ENCODE data around the gene PHF13. TPM values are rescaled to one million over a fixed set of nuclear protein-coding genes. Genes with fewer than 3 reads are reported as not detected.

The PHF13 gene
- total and polyA plus RNA-seq, 2 of the 4 experiments (the other 2 are of a cell fraction): 7.3 to 9.8 TPM

- peaks cover 11 to 33% of the 10 kb centered on the region in 2 experiments for H3K79me1 ChIP-seq (ENCODE audit: low read depth in 1 of 2, low read length in 2 of 2)
- no peak overlapping the region for H3K18ac ChIP-seq (ENCODE audit: low read depth, low read length)
- DNase-seq: no peak
- no peak for TF ChIP-seq BHLHE40 (IDR thresholded peaks at IDR 0.05; ENCODE audit: low read depth, low read length)
- TF ChIP-seq RFX5 (IDR thresholded peaks at IDR 0.05; ENCODE audit: low read depth, low read length): no peak
- TF ChIP-seq RCOR1 (IDR thresholded peaks at IDR 0.05; ENCODE audit: insufficient replicate concordance, low read length): no peak
- TF ChIP-seq ELK1 (IDR thresholded peaks at IDR 0.05; ENCODE audit: borderline replicate concordance, low read depth, low read length): no peak
- no peak for TF ChIP-seq POLR2A (IDR thresholded peaks at IDR 0.05; ENCODE audit: low read depth, low read length)
- no peak for TF ChIP-seq MAZ (IDR thresholded peaks at IDR 0.05; ENCODE audit: borderline replicate concordance, low read depth, low read length)
- TF ChIP-seq USF2 (IDR thresholded peaks at IDR 0.05; ENCODE audit: low read depth, low read length): no peak
- no peak for TF ChIP-seq FOS (IDR thresholded peaks at IDR 0.05; ENCODE audit: low read depth, low read length)
- no peak for TF ChIP-seq CEBPB (IDR thresholded peaks at IDR 0.05; ENCODE audit: low read depth, low read length)
- TF ChIP-seq SMC3 (IDR thresholded peaks at IDR 0.05; ENCODE audit: low read depth, low read length): no peak
- no peak for TF ChIP-seq NFE2L2 (IDR thresholded peaks at IDR 0.05; ENCODE audit: low read depth, low read length)
- no peak overlapping the region for H4K91ac ChIP-seq (ENCODE audit: insufficient read depth, low read depth, low read length)
- H3K56ac ChIP-seq (ENCODE audit: extremely low read depth, insufficient read depth, low read length): no peak overlapping the region
- H3K4me2 ChIP-seq (ENCODE audit: low read depth, low read length): no peak overlapping the region
- no peak overlapping the region for H4K5ac ChIP-seq (ENCODE audit: low read depth, low read length)
- no peaks in the 10 kb centered on the region for H3K9me3 ChIP-seq (ENCODE audit: control insufficient read depth, insufficient read depth, low read length)
- H2AFZ ChIP-seq (replicated peaks; ENCODE audit: low read length, poor library complexity): no peak overlapping the region
- no CpG with 5 or more reads among the region's 5 CpGs for WGBS, 2 experiments (ENCODE audit: extremely low coverage in 2 of 2, insufficient read length in 1 of 2)
- no peaks in the 10 kb centered on the region for H3K27me3 ChIP-seq (ENCODE audit: control insufficient read depth, insufficient read depth, low read length)
- no peak overlapping the region for H3K23ac ChIP-seq (ENCODE audit: low read depth, low read length)
- no peak overlapping the region for H2BK120ac ChIP-seq (ENCODE audit: low read depth, low read length)
- H3K4me1 ChIP-seq (ENCODE audit: control insufficient read depth, insufficient read depth, low read length): peaks cover 1% of the 10 kb centered on the region
- H4K20me1 ChIP-seq (ENCODE audit: insufficient read depth, low read length): 0 out of 2 replicates have a peak, but pooled peaks cover 2% of the 10 kb centered on the region
- H3K36me3 ChIP-seq (ENCODE audit: control insufficient read depth, insufficient read depth, low read length): peaks cover 13% of the 10 kb centered on the region
- BruUV-seq (replicated peaks): no TSS peak
- no peak for ATAC-seq (ENCODE audit: low read depth)
- no peak overlapping the region for H4K8ac ChIP-seq (ENCODE audit: low read depth in 2 of 2, low read length in 2 of 2)
- no peak overlapping the region for H2AK5ac ChIP-seq (ENCODE audit: low read depth, low read length)
- peaks cover 11% of the 10 kb centered on the region for H3K9me1 ChIP-seq (ENCODE audit: insufficient read depth, low read length)
- no peak overlapping the region for H3K27ac ChIP-seq (ENCODE audit: insufficient read depth, low read length)
- H3K14ac ChIP-seq (replicated peaks; ENCODE audit: low read depth, low read length): no peak overlapping the region
- H2BK15ac ChIP-seq (ENCODE audit: low read depth, low read length): no peak overlapping the region
- no peak overlapping the region for H2AK9ac ChIP-seq (replicated peaks; ENCODE audit: low read depth, low read length, poor library complexity)
- ChIA-PET CTCF (interaction anchor here (0.7 kb wide), 1 partner anchor 71 kb away, joined by 5 read pairs; no protein-coding TSS in a partner anchor), POLR2A (ENCODE audit: unreplicated experiment) (no interaction called here)
- in situ Hi-C loops (cut with MboI; ENCODE audit: low sequenced_read_pairs): no loop called here
- no peak overlapping the region for H2BK5ac ChIP-seq (ENCODE audit: low read depth, low read length, poor library complexity, severe bottlenecking)
- H3K4me3 ChIP-seq (ENCODE audit: insufficient read depth, low read depth, low read length): no peak overlapping the region
- dilution Hi-C loops (cut with HindIII; ENCODE audit: low sequenced_read_pairs, unreplicated experiment): no loop called here
- intact Hi-C loops (cut with micrococcal nuclease): no loop called here
- no peak overlapping the region for H3K4ac ChIP-seq (ENCODE audit: low read depth, low read length)
- no peak overlapping the region for H3K9ac ChIP-seq (ENCODE audit: low read depth, low read length)
- H2BK20ac ChIP-seq (ENCODE audit: low read depth, low read length): no peak overlapping the region
Measured at GRCh38 chr1:6658359-6659060, 45.0 kb downstream of the PHF13 start.
